SKM-1 (cell line): Measurements from ENCODE around the gene APBA2.

Experiments
- DNase-seq: peaks from one replicate; lab custom pipeline; 2025; ENCODE audit not compliant: unreplicated experiment; lab: John Stamatoyannopoulos, UW

The APBA2 gene

GRCh38 chr15:29097971-29098370 lies 212.2 kb downstream of the APBA2 start:
- no peak for DNase-seq

- no peak for DNase-seq
Observed at GRCh38 chr15:29098652-29099051, 212.9 kb downstream of the APBA2 start.

- no peak for DNase-seq
Observed at GRCh38 chr15:29099131-29099880, 213.5 kb downstream of the APBA2 start.

GRCh38 chr15:29100486-29101000 lies 214.8 kb downstream of the APBA2 start:
- no peak for DNase-seq

GRCh38 chr15:29101491-29101890 lies 215.7 kb downstream of the APBA2 start:
- DNase-seq, result no peak

- peak; percentile 38 for DNase-seq
Observed at GRCh38 chr15:29102173-29102794, 216.5 kb downstream of the APBA2 start.

GRCh38 chr15:29102911-29103823 lies 217.4 kb downstream of the APBA2 start:
- no peak for DNase-seq

- no peak for DNase-seq
Observed at GRCh38 chr15:29103824-29104565, 218.2 kb downstream of the APBA2 start.

- DNase-seq, result no peak
Observed at GRCh38 chr15:29104566-29104880, 218.7 kb downstream of the APBA2 start.

GRCh38 chr15:29105151-29105854 lies 219.5 kb downstream of the APBA2 start:
- no peak for DNase-seq

GRCh38 chr15:29106116-29106515 lies 220.3 kb downstream of the APBA2 start:
- no peak for DNase-seq

GRCh38 chr15:29106551-29107290 lies 220.9 kb downstream of the APBA2 start:
- no peak for DNase-seq

GRCh38 chr15:29107291-29107890 lies 221.6 kb downstream of the APBA2 start:
- DNase-seq, result no peak

- no peak for DNase-seq
Observed at GRCh38 chr15:29107971-29108645, 222.3 kb downstream of the APBA2 start.

GRCh38 chr15:29109762-29110161 lies 224.0 kb downstream of the APBA2 start:
- DNase-seq, result no peak

- no peak for DNase-seq
Observed at GRCh38 chr15:29110176-29110575, 224.4 kb downstream of the APBA2 start.

- DNase-seq, result no peak
Observed at GRCh38 chr15:29110733-29111132, 225.0 kb downstream of the APBA2 start.

- no peak for DNase-seq
Observed at GRCh38 chr15:29111705-29112281, 226.0 kb downstream of the APBA2 start.
